GM21529 (cell line): ENCODE measurements around the gene CERS6.

Source experiments
- ATAC-seq: cut with Tn5 transposase; IDR thresholded peaks from one replicate; pipeline ENCODE4 v1.9.1; 2021; ENCODE audit not compliant: unreplicated experiment

Gene CERS6

DNA sequence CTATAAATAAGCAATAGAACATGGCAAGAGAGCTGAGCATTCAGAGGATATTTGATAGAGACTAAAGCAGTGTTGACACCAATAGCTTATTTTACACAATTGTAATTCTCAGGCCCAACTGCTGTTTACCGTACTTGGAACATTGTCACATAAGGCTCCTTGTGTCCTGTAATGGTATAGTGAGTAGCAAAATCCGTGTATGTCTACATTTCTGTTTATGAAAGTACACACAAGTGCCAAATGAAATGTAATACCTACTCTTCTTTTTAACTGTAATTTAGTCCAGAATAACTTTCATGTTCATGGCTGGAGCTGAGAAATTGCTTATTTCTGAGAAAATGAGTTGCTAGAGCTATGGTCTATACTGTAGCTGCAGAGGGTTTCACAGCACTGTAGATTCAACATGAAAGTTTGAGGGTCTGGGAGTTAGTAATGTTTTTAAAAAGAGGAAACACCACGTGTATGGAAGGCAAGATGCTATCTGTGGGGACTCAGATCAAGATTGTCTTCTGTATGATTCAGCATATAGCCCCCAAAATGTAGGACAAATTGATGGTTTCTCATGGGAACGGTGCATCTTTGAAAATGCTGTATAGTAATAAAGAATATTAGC lies 236.2 kb downstream of the CERS6 start:
- ATAC-seq: no peak

DNA sequence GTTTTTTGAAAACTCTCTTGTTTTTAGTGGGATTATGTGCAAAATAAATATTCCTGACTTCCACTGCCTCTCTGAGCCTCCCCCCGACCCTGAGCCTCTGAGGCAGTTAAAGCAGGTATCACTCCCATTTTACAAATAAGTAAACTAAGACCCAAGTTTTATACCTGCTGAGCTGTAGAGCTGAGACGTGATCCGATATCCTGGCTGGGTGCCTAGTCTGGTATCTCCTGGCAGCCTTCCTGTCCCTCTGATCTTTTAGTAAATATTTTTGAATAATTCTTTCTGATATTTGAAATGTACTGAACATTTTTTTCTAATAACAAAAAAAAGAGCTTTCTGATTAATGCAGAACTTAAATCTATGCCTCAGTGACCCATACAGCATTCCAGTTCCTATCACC lies 238.1 kb downstream of the CERS6 start:
- no peak for ATAC-seq

DNA sequence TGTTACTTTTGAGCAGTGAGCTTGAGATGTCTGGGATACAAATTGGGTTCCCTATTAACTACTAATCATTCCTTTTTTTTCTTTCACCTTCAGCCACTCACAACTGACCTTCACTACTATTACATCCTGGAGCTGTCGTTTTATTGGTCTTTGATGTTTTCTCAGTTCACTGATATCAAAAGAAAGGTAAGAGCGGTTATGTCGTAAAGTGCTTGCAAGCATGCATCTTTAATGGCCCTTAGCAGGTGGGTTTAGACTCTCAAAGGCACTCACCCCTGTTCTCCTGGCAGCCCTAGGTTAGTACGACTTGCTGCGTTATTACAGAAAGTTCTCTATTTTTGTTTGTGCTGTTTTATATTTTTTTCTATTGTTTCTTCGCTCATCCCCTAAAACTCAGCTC lies 238.8 kb downstream of the CERS6 start:
- ATAC-seq: no peak

DNA sequence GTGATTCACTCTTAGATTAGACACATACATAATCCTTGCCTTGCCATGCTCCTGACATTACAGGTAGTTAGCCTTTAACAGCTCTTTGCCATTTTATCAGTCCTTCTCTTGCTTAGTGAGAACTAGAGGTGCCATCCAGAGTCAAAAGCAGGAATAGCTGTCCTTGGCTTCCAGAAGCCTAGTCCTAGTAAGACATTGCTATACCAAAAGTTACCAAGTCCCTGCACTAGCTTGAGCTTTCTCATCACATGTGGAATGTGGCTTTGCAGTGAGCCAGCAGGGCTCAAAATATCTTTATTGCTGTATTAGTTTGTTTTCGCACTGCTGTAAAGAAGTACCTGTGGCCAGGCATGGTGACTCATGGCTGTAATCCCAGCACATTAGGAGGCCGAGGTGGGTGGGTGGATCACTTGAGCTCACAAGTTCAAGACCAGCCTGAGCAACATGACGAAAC lies 241.6 kb downstream of the CERS6 start:
- ATAC-seq: no peak

DNA sequence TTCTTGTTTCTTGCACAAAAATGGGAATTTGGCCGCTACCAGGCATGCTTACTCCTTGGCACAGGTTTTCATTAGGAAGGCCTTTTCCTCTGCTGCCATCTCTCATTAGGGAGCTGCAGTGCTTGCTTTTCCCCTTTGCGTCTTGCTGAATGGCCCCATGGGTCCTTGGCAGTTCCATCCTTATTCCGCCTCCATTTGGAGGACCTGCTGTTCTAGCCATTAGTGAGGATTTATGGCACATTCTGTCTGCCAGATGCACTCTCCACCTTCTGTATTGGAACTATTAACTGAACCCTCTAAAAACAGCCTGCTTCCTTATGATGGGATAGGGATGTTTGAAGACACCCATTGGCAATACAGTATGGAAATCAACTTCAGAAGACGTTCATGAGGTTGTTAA lies 242.9 kb downstream of the CERS6 start:
- no peak for ATAC-seq

DNA sequence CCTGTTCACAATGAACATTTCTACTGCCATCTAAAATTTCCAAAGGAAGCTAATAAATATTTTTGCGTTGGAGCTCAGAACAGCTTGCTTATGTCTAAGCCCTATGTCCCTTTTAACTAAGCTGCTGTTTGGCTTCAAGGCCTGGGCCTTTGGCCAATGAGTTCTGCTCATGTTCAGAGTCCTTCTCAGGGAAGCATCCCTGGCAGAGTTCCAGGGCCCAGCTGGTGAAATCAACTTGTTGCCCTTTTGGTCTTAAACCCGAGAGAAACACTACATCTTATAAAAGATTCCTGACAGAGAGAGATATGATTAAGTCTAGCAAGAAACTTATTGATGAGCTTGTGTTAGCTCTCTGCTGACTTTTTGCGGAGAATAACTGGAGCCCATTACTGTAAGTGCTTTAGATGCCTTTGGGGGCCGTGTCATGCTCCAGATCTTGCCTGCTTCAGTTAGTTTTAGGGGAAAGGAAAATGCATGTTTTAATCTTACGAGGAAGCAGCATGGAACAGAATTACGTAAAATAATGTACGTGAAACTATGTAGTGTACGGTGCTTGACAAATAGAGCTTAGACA lies 243.9 kb downstream of the CERS6 start:
- no peak for ATAC-seq

DNA sequence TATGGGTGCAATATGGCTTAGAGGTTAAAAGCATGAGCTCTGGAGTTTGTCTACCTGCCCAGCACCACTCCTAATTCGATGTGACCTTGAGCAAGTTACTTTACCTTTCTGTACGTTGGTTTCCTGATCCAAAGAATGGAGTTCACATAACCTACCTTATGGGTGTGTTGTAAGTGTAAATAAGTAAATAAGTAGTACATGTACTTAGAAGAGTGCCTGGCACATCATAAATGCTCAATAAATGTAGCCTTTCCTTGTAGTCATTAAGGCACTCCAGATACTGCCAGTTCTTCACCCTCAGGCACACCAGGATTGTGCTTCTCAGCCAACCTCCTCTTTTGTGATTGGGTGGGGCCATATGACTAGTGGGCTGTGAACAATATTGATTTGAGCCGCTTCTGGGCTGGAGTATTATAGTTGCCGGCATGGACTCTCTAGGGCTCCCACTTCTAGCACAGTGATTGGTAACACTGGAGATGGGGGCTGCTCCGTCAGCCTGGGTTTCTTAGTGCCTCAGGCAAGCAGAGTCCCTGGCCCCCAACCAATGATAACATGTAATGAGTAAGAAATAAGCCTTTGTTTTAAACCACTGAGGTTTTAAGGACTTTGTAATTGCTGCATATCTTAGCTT lies 244.7 kb downstream of the CERS6 start:
- ATAC-seq: no peak

DNA sequence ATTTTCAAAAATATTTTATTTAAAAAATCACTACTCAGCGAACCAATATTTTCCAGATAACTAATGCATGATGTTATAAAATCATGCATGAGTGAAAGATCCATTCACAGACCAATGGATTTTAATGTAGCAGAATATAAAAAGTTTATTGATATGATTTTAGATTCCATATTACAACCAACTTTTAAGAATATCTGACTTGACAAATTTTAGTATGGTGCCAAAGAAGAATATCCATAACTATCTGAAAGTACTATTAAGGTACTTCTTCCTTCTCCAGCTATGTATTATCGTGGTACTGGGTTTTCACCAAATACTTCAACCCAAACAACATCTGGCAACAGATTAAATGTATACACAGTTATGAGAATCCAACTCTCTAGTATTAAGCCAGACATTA lies 246.5 kb downstream of the CERS6 start:
- ATAC-seq: no peak

DNA sequence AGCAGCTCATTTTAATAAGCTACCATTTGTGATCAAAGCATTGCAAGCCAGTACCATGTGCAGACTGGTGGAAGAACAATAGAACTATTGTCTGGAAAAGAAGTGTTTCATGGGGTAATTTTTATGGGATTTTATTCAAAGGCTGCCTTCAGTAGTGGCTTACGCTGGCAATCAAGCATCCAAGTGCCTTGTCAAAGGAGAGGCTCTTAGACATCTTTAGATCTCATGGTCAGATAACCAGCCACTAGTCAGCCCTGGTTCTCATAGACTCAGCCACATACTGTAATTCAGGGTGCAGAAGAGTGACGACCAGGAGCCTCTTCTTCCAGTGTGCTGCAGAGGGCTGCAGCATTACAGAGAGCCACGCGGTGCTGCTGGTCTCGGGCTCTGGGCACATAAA lies 247.9 kb downstream of the CERS6 start:
- no peak for ATAC-seq

DNA sequence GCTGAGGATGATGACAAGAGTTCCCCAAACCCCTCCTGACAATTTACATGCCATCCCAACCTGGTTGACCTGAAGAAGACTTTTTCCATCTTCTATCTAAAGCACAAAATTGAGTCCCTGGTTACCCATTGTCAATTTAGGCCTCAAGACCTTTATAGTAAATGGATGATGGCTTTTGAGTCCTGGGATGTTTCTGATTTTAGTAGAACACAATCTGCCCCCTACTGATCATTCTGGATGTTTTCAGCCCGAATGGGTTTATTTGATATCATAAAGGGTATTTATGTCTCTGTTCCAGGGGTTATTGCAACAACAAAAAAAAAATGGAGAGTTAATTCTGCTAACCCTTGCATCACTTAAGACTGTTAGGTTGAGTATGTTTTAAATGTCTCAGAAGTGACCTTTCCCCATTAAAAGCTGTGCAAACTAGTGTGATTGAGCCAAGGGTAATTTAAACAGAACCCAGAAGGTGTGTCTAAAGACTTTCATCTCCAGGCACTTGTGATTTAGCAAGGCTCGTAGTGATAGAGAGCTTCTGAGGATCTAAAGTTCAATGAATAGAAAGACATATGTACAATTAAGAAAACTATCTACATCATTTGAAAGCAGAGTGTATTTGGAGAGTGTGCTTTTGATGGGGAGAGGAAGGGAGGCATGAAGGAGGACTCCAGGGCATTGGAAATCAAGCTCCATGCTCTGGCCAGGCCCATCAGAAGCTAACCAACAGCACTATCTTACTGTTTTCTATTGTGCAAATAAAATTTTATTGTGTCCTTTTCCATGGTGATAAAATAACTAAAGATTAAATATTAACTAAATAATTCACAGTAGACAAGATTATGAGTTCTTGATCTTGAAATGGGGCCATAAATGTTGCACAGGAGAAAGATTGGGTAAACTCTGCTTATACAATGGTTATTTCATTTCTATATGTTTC lies 249.7 kb downstream of the CERS6 start:
- ATAC-seq: no peak

DNA sequence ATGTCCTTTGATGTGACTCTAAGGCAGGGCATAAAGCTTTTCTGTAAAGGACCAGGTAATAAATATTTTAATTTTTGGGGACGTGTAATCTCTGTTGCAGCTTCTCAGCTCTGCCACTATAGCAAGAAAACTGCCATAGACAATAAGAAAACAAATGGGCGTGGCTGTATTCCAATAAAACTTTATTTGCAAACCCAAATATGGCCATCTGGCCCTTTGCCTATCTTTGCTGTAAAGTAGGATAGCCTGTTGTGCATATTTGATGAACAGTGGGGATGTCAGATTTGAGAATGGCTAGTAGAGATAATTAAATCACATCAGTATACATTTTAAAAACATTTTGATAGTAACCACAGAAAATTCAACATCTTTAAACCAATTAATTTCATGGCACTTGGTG lies 250.7 kb downstream of the CERS6 start:
- ATAC-seq: no peak

DNA sequence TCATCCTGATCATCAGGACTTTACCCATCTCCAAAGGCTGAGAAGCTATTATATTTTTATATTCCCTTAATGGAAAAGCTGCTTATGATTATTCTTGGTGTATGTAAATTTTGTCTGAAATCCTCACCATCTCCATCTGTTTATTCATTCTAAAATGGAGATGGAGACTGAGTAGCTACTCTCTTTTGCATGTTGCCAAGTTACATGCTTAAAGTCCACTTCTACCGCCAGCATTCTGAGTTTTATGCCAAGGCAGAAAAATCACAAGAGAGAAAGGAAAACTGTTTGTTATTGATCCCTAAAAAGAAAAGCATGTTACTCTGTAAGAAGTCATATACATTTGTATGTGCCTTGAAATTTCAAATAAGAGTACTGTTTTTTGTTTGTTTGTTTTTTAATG lies 252.0 kb downstream of the CERS6 start:
- ATAC-seq: no peak

DNA sequence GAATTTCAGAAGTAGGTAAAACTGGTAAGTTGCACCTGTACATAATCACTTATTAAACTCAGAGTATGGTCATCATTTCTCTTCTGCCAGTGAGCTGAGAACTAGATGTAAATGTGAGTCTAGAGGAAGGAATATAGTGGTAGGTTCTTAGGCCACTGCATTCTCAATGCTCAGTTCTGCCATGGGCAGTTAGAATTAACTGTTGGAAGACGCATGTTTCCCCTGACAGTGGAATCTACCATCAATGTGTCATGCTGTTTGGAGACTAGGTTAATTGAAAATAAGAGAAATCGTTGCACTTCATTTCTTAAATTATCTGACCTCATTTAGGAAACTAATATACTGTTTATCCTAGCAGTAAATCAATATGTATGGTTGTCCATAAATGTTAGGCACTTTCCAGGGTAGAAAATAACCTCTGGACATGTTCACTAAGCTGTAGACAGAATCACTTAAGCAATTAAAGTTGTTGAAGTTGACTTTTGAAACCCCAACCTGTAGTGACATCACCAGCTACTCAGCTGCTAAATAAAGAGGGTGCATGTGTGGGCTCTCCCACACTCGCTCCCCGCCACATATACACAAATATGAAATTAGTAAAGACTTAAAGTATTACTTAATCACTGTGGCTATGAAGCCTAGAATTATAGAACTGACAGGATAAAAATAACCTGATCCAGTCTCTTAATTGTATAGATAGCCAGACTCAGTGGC lies 254.8 kb downstream of the CERS6 start:
- ATAC-seq: no peak

DNA sequence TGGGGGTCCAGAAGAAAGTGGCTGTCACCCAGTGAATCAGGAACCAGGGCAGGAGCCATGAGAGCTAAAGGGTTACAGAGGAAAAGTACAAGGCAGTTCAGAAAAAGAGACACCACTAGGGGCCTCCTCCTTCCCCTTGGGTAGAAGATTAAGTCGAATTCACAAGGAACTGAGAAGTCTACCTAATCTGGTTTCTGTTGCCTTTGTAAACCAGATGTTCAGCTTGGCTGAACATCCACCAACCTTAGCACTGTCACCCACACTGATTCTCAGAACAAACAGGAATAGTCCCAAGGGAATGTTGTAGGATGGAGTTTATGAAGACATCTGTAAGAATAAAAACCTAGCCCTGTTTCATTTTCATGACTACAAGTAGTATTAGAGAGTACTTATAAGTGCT lies 256.0 kb downstream of the CERS6 start:
- ATAC-seq: peak; percentile 98

DNA sequence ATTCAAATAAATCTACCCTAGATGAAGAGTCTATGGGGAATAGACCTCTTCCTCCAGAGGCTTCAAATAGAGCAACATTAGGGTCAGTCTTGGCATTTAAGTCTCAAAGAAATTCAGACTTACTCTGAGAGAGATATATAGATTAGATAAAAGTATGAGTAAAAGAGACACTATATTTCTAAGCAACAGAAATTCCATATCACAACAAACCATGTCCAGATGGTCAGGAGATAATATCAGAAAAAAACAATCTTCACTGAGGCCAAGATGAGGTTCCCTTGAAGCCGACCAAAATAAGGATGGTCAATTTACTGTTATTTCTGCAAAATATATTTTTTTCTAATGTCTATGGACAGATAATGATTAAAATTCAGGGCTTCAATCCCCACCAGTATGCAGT lies 257.3 kb downstream of the CERS6 start:
- ATAC-seq: no peak

DNA sequence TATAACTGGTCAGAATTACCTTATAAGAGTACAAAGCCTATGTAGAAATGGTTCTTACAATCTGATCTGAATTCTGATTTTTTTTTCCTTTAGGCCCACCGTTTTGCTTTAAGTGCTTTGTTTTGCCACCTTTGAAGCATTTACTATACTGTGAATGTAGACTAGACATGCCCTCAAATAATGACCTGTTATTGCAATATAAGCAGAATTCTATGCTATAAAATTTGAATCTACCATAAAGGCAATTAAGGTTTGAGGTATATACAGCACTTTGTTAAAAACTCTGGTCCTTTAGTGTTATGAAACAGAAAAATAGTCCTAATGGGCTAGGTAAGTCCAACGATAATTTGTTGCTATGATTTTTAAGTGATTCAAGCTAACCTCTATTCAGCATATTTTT lies 259.8 kb downstream of the CERS6 start:
- no peak for ATAC-seq

DNA sequence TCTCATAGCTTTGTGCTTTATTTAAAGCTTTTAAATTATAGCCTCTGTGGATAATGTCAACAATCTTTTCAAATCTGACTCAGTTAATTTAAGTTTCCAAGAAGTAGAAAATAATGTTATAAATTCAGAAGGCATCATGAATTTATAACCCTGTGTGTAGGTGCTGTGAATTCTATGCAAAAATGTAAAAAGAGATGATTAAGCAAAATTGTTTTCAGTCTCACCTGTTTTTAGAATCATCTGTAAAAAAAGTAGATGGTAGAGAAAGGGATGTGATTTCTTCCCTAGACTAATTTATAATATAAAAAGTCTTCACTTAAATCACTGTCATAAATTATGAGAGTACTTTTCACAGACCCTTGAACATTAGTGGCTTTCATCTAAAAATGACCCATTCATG lies 260.8 kb downstream of the CERS6 start:
- no peak for ATAC-seq

DNA sequence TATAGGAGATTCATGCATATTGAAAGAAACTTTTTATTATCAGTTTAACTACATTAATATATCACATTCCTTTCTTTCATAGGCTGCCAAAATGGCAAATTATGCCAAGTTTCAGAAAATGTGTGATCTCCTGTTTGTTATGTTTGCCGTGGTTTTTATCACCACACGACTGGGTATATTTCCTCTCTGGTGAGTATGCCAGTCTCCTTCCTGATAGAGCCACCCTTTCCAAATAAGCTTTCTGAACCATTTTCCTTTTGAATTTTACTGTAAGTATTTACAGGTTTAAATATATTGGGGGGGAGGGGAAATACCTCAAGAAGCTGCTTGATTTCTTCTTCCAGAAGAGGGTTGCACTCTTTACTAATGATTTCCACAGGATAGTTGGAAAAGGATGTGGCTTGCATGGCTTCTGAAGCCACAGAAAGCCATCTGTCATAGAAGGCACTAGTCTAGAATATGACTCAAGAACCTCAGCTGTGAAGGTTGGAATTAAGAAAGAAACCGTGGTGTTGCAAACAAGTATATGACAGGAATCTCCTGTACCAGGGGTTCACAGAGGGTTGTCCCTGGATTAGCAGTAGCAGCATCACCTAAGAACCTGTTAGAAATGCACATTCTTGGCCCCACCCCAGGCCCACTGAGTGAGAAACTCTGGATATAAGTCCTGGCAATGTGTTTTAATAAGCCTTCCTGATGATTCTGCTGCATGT lies 261.9 kb downstream of the CERS6 start:
- ATAC-seq: no peak

DNA sequence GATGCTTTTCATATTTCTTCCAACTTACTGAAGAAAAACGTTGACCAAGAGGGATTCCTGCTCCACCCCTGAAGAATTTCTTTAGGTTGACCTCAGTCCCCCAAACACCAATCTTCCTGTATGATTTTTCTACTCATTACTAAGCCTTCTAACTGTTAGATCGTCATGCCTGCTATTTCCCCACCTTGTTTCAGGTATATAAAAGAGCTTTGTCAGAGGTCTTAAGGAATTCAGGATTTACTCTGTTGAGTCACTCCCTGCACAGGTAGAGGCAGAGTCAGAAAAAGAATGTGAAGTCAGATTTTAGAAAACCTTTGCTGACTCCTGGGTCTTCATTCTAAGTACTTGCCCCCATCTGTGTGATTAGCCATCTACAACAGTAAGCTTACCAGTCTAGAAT lies 262.6 kb downstream of the CERS6 start:
- no peak for ATAC-seq

DNA sequence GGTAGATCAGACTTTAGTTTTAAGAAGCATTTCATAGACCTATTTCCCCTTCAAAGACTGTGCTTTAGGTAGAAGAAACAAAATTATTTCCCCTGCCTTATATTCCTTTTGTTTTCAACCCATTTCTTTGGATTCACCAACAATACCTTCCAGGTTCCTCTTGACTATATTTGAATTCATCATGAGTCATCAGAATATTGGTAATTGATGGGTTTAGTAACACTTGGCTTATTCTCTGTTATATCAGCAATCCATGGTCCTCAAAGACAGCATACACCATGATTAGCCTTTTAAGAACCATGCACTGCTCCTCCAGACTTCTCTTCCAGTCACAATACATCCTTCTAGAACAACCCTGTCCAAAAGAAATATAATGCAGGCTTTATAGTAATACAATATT lies 263.4 kb downstream of the CERS6 start:
- no peak for ATAC-seq
